ENCODE measurements around the gene MTOR. TPM values are rescaled to one million over a fixed set of nuclear protein-coding genes. Genes with fewer than 3 reads are reported as not detected.
"Not testable (repeated sequence)": the region's sequence is repeated elsewhere in the genome, so short reads cannot be mapped to it uniquely, and the experiment has no call there.

The MTOR gene
- total and polyA plus RNA-seq, 2 donors (not counting 3 experiments of a cell fraction or from before 2014, with no cell fraction given): 33.5 to 50.4 TPM

DNA sequence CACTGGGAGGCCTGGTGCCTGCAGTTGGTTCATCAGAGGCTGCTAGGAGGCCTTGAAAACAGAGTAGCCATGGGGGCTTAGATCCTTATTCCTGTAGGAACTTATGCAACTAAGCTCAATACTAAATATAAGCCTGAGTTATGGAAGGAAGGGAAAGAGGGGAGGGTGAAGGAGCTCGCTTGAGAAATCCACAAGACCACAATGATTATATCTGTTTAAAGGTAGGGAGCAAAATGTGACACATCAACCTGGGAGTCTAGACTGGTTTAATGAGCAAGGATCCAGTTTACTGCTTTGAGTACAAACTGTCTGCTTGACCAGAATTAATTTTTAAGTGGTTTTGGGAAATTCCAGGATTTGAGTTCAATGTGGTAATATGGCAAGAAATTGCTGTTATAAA, 93.6 kb downstream of the MTOR start:
- no peak overlapping the region for H3K4me2 ChIP-seq (ENCODE audit: insufficient read depth, low read length)
- H3K9me3 ChIP-seq (replicated peaks; ENCODE audit: control insufficient read depth, insufficient read depth, low read length): no peaks in the 10 kb centered on the region
- no peak overlapping the region for H2AFZ ChIP-seq (ENCODE audit: low read depth, low read length)
- BruUV-seq (replicated peaks): no TSS peak
- intact Hi-C loops (cut with micrococcal nuclease): no loop called here
- FAIRE-seq (no peak), DNase-seq (ENCODE audit: low read depth, low spot score) (no peak)
- no peak overlapping the region for H3K27ac ChIP-seq (ENCODE audit: insufficient read depth, low read depth, low read length)
- H3K9me1 ChIP-seq (replicated peaks; ENCODE audit: control insufficient read depth, extremely low read depth, insufficient read depth, low read length): no peaks in the 10 kb centered on the region
- POLR2A ChIA-PET: no interaction called here
- no peaks in the 10 kb centered on the region for H3K27me3 ChIP-seq (ENCODE audit: control insufficient read depth in 2 of 2, insufficient read depth in 2 of 2, low read length in 2 of 2)
- H3K79me2 ChIP-seq (ENCODE audit: control insufficient read depth, insufficient read depth, low read length): no peaks in the 10 kb centered on the region
- H4K20me1 ChIP-seq (replicated peaks; ENCODE audit: control insufficient read depth, extremely low read depth, insufficient read depth, low read length): no peaks in the 10 kb centered on the region
- H3K4me1 ChIP-seq (ENCODE audit: control insufficient read depth, extremely low read depth, insufficient read depth, low read length): no peaks in the 10 kb centered on the region
- H3K9ac ChIP-seq (replicated peaks; ENCODE audit: extremely low read depth, insufficient read depth, low read length): no peak overlapping the region
- dilution Hi-C loops (cut with MboI; ENCODE audit: extremely low pct_ligation_motif_present, low sequenced_read_pairs): no loop called here
- CTCF ChIA-PET: interaction anchor here (0.6 kb wide), 1 partner anchor 49 kb away, joined by 3 read pairs; no protein-coding TSS in a partner anchor
- no peak overlapping the region for H3K4me3 ChIP-seq (replicated peaks in 1 of 3; ENCODE audit: insufficient read depth in 1 of 3, low read depth in 1 of 3, low read length in 3 of 3)
- H3K36me3 ChIP-seq (ENCODE audit: control insufficient read depth in 2 of 2, extremely low read depth in 1 of 2, insufficient read depth in 2 of 2, low read length in 2 of 2): peaks cover 0 to 2% of the 10 kb centered on the region in 2 experiments
- TF ChIP-seq CTCF (IDR thresholded peaks at IDR 0.05; ENCODE audit: extremely low read depth in 1 of 2, insufficient read depth in 1 of 2, low read depth in 1 of 2, low read length in 2 of 2) (no peak), POLR2A (IDR thresholded peaks at IDR 0.05; ENCODE audit: low read depth, low read length) (no peak), FOS (IDR thresholded peaks at IDR 0.05; ENCODE audit: borderline replicate concordance, insufficient read depth, low read length) (no peak), JUN (IDR thresholded peaks at IDR 0.05; ENCODE audit: borderline replicate concordance, insufficient read depth, insufficient read length, low read depth) (no peak)

GRCh38 chr1:11166744-11167143, 95.6 kb downstream of the MTOR start:
- intact Hi-C loops (cut with micrococcal nuclease); H3K27ac ChIP-seq (ENCODE audit: insufficient read depth, low read depth, low read length); H3K9me1 ChIP-seq (replicated peaks; ENCODE audit: control insufficient read depth, extremely low read depth, insufficient read depth, low read length); BruUV-seq (replicated peaks); H3K4me3 ChIP-seq (replicated peaks in 1 of 3; ENCODE audit: insufficient read depth in 1 of 3, low read depth in 1 of 3, low read length in 3 of 3); H3K9me3 ChIP-seq (replicated peaks; ENCODE audit: control insufficient read depth, insufficient read depth, low read length); FAIRE-seq; H3K4me2 ChIP-seq (ENCODE audit: insufficient read depth, low read length); CTCF ChIA-PET; H3K36me3 ChIP-seq (ENCODE audit: control insufficient read depth in 2 of 2, extremely low read depth in 1 of 2, insufficient read depth in 2 of 2, low read length in 2 of 2); H3K27me3 ChIP-seq (ENCODE audit: control insufficient read depth in 2 of 2, insufficient read depth in 2 of 2, low read length in 2 of 2); H2AFZ ChIP-seq (ENCODE audit: low read depth, low read length); dilution Hi-C loops (cut with MboI; ENCODE audit: extremely low pct_ligation_motif_present, low sequenced_read_pairs); DNase-seq (ENCODE audit: low read depth, low spot score); POLR2A ChIA-PET; H3K4me1 ChIP-seq (ENCODE audit: control insufficient read depth, extremely low read depth, insufficient read depth, low read length); H4K20me1 ChIP-seq (replicated peaks; ENCODE audit: control insufficient read depth, extremely low read depth, insufficient read depth, low read length); H3K9ac ChIP-seq (replicated peaks; ENCODE audit: extremely low read depth, insufficient read depth, low read length); H3K79me2 ChIP-seq (ENCODE audit: control insufficient read depth, insufficient read depth, low read length): not testable (repeated sequence)

DNA sequence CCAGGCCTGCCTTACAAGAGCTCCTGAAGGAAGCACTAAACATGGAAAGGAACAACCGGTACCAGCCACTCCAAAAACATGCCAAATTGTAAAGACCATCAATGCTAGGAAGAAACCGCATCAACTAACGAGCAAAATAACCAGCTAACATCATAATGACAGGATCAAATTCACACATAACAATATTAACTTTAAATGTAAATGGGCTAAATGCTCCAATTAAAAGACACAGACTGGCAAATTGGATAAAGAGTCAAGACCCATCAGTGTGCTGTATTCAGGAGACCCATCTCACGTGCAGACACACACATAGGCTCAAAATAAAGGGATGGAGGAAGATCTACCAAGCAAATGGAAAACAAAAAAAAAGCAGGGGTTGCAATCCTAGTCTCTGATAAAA, 99.6 kb downstream of the MTOR start:
- H3K27ac ChIP-seq (ENCODE audit: insufficient read depth, low read depth, low read length); H3K79me2 ChIP-seq (ENCODE audit: control insufficient read depth, insufficient read depth, low read length); intact Hi-C loops (cut with micrococcal nuclease); H4K20me1 ChIP-seq (replicated peaks; ENCODE audit: control insufficient read depth, extremely low read depth, insufficient read depth, low read length); DNase-seq (ENCODE audit: low read depth, low spot score); POLR2A ChIA-PET; H3K4me2 ChIP-seq (ENCODE audit: insufficient read depth, low read length); H3K4me3 ChIP-seq (replicated peaks in 1 of 3; ENCODE audit: insufficient read depth in 1 of 3, low read depth in 1 of 3, low read length in 3 of 3); H3K36me3 ChIP-seq (ENCODE audit: control insufficient read depth in 2 of 2, extremely low read depth in 1 of 2, insufficient read depth in 2 of 2, low read length in 2 of 2); H3K9me3 ChIP-seq (replicated peaks; ENCODE audit: control insufficient read depth, insufficient read depth, low read length); H3K27me3 ChIP-seq (ENCODE audit: control insufficient read depth in 2 of 2, insufficient read depth in 2 of 2, low read length in 2 of 2); dilution Hi-C loops (cut with MboI; ENCODE audit: extremely low pct_ligation_motif_present, low sequenced_read_pairs); FAIRE-seq; H3K9me1 ChIP-seq (replicated peaks; ENCODE audit: control insufficient read depth, extremely low read depth, insufficient read depth, low read length); BruUV-seq (replicated peaks); CTCF ChIA-PET; H3K9ac ChIP-seq (replicated peaks; ENCODE audit: extremely low read depth, insufficient read depth, low read length); H3K4me1 ChIP-seq (ENCODE audit: control insufficient read depth, extremely low read depth, insufficient read depth, low read length); H2AFZ ChIP-seq (ENCODE audit: low read depth, low read length): not testable (repeated sequence)

Data from endothelial cell of umbilical vein (primary cell).